HG03025 (cell line): ENCODE measurements around the gene RNU1-1.
"Not testable (repeated sequence)": the region's sequence is repeated elsewhere in the genome, so short reads cannot be mapped to it uniquely, and the experiment has no call there.

ENCODE experiments used
- ATAC-seq: cut with Tn5 transposase; IDR thresholded peaks from one replicate; pipeline ENCODE4 v1.9.1; 2021; ENCODE audit warnings: mild to moderate bottlenecking, moderate library complexity; ENCODE audit not compliant: unreplicated experiment, low FRiP score

RNU1-1 gene

DNA sequence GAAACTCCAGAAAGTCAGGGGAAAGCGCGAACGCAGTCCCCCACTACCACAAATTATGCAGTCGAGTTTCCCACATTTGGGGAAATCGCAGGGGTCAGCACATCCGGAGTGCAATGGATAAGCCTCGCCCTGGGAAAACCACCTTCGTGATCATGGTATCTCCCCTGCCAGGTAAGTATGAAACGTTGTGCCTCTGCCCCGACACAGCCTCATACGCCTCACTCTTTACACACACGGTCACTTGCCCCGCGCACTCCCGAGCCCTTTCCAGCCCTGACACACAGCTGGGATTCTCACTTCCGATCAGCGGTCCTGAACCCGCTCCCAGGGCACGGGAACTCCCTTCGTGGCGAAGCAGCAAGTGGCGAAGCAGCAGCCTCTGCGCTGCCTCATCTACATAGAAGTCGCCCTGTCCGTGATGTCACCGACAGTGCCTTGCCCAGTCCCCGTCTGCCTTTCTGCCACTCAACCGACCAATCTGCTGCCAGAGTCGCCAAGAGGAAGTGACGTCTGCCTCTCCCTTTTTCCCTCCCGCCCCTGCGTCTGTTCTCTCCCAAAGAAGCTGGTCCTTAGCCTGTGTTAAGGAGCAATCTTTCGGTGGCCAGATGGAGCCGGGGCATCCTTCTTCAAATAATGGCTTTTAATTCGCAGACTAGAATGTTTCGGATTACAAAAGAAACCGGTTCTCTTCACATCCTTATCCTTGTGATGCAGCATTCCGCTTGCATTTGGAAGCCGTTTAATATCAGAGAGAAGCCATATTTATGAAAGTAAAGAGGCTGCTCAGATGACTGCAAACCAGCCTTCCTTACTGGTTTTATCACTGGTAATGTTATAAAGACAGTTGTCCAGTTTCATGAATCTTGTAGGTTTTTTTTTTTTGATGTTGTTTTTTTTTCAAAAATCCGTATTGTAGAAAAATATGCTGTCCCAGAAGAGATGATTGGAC, at the start of gene RNU1-1:
Gene RNU1-1, minus strand, starts transcription at position 179 of the 949 bp plus-strand sequence.
- ATAC-seq = not testable (repeated sequence)

DNA sequence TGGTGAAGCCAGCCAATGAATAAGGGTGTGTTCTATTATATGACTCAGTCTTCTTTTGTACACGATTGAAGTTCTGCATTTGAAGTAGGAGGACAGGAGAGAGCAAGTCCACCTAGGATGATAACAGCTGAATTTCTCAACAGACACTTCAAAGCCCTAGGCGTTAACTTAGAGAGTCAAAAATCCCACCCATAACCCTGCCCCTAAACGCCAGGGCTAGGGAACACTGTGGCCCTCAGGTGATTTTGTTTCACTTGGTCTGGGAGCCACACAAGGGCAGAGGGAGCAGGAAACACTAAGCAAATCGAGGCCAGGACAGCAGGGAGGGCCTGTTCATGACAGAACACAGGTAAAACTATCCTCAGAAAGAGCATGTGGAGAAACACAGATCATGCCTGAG, 47.0 kb upstream of the RNU1-1 start:
- not testable (repeated sequence) for ATAC-seq

DNA sequence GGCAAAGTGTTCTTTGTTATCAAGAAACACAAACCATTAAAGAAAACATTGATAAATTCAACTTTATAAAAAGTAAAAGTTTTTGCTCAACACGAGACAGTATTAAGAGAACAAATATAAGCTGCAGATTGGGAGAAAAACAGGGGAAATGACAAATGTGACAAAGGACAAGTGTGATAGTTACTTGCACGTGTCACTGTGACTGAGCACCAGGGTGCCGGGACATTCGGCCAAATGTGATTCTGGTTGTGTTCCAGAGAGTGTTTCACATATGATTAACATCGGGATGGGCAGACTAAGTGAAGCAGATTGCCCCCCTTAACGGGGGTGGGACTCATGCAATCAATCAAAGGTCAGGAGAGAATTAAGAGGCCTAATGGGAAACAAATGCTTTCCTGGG, 46.4 kb upstream of the RNU1-1 start:
- not testable (repeated sequence) for ATAC-seq

DNA sequence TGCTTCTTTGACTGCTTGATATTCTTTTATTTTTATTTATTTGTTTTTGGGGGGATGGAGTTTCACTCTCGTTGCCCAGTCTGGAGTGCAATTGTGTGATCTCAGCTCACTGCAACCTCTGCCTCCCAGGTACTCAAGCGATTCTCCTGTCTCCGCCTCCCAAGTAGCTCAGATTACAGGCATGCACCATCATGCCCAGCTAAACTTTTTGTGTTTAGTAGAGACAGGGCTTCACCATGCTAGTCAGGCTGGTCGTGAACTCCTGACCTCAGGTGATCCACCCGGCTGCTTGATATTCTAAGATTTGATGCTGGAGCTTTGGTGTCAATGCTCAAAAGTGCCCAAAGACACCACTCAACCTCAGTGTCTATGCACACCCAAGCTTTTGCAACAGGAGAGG, 45.6 kb upstream of the RNU1-1 start:
- not testable (repeated sequence) for ATAC-seq

DNA sequence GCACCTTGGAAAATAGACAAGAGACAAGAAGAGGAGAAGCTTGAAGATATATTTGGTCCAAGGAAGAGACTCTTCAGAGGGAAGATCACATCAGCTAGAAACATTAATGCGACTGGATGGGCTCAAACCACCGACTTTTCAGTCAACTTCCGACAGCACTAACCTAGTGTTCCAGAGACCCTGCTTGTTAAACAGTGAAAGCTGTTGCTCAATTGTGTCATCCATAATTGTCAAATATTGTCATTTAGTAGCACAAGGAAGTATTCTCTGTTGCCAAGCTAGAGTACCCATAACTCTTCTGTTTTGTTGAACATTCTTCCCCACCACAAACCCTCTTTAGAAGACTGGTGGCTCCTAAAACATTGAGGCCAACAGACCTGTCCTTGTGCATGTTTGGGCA, 42.9 kb upstream of the RNU1-1 start:
- ATAC-seq = not testable (repeated sequence)

DNA sequence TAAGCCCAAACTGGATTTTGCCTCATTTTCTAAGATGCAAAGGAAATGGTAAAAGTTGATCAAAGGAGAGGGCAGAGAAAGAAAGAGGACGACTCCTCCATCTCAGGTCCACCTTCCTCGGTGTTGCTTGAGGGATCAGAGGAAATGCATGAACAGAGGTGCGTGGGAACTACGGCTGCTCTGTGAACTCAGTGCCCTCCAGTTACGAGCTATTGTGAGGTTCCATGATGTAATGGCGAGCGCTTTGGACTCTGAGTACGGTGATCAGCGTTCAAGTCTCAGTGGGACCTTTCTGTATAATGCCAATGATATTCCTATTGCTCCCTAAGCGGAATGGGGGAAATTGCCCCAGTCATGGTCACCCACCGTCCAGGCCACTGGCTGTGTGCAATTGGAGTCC, 39.2 kb upstream of the RNU1-1 start:
- not testable (repeated sequence) for ATAC-seq

DNA sequence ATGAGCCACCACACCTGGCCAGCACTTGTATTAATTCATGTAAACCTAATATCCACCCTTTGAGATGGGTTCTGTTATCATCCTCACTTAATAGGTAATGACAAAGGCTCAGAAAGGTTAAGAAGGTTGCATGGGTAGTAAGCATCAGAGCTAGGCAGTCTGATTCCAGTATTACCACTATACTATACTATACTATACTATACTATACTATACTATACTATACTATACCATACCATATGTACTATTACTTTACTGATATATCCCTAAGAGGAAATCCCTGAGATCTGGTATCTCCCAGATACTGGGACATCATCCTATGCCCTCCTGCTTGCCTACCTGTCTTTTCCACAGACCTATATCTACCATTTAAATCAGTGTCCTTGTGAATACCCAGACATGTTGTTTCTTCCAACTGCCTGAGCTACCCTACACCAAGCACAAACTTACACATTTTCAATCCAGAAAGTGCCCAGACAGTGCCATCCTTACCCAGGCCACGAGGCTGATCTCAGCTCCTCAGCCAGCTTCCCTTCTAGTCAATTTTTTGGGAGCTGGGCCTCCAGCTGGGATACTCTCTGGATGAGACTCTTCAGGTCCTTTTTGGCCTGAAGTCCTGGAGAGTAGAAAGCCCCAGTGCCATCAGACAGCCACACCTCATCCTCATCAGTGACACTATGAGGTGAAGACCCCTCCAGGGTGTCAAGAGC, 36.3 kb upstream of the RNU1-1 start:
- not testable (repeated sequence) for ATAC-seq

DNA sequence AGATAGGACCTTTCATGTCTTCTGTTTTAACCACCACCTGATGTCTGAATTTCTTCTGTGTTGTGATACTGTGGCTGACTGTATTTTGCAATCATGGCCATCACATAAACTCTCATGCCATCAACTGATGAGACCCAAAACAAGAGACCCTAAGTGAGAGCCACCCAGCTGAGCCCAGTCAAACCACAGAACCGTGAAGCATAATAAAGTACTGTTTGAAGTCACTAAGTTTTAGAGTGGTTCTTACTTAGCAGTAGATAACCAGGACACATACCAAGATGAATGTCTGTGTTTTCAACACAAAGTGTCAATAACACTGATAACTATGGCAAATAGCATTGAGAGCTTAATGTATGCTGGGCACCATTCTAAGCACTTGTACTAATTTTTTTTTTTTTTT, 35.5 kb upstream of the RNU1-1 start:
- not testable (repeated sequence) for ATAC-seq

DNA sequence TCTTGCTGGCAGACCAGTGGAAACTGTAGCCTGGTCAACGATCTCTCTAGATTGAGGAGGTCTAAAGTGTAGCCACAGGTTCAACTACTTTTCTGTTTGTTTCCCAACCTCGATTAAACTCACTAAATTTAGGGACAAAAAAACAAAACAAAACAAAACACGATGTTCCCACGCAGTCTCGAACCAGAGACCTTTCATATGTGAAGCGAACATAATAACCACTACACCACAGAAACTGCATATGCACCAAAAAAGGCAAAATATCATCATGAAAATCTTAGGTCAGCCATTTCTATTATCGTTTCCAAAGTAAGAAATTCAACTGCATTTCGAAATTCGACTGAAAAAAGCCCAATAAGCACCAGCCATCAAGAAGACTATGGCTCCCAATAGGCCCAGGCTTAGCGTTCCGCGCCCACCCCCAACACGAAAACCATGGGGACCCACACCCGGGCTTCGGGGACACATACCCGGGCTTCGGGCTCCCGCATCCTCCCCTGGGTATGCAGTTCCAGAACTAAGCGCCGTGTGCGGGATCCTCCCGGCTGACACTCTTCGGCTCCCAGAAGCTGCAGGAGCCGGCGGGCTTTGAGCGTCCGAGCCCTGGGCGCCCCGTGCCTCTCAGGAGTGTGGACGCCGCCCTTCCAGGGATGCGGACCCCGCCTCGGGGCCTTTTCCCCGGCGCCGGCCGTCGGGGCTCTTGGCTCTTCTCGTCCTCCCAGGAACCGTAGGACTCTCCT, 33.6 kb upstream of the RNU1-1 start:
- ATAC-seq = not testable (repeated sequence)

DNA sequence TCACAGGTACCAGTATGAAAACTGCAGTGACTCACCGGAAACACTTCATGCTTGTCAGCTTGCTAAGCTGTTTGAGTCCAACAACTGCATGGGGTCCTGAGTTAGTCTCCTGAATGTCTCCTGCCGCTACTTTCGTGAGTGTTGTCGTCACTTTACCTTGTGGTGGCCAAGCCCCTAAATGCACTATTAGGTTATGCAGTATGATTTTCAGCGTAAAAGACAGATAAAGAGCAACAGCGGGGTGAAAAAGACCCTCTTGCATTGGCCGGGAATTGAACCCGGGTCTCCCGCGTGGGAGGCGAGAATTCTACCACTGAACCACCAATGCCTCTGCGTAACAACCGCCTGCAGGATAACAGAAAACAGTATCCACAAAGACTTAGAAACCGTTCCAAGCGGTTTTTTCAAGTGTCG, 31.6 kb upstream of the RNU1-1 start:
- not testable (repeated sequence) for ATAC-seq

DNA sequence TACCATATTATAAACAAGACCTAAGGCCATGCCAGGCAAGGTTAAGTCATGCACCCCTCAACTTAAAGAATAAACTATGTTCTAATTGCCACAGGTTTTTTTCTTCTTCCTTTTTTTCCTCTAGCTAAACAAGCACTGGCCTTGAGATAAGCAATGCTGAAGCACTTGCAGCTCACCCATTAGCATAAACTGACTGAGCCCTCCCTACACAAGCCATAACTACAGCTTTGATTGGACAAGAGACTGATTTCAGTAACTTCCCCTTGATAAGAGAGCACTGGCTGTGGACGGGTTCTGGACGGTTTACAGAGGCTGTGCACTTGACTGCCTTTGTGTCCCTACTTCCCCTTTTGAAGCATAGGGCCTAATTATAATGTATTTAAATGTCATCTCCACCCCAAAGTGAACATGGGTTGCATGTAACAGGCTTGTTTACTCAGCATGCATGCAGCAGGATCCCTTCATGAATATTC, 26.4 kb upstream of the RNU1-1 start:
- not testable (repeated sequence) for ATAC-seq

DNA sequence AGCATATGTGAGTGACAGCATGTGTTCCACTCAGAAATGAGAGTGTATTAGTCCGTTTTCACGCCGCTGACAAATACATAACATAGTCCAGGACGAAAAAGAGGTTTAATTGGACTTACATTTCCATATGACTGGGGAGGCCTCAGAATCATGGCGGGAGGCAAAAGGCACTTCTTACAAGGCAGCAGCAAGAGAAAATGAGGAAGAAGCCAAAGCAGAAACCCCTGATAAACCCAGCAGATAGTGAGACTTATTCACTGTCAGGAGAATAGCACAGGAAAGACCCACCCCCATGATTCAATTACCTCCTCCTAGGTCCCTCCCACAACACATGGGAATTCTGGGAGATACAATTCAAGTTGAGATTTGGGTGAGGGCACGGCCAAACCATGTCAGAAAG, 23.4 kb upstream of the RNU1-1 start:
- ATAC-seq = not testable (repeated sequence)

DNA sequence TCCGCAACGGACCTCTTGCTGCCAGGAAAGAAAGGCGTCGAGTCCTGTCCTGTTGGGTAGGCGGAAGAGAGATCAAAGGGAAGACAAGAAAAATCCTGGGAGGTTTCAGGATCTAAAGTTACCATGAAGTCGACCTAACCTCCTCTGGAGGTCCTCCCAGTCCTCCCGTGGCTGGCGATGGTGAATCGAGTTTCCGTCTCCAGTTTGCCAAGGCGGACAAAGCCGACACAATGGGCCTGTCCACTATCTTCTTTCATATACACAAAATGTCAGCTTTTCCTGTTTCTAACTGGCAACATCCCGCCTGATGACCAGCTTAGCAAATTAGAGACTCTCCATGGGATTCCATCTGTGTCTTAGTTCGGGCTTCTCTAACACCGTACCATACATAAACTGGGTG, 22.7 kb upstream of the RNU1-1 start:
- not testable (repeated sequence) for ATAC-seq

DNA sequence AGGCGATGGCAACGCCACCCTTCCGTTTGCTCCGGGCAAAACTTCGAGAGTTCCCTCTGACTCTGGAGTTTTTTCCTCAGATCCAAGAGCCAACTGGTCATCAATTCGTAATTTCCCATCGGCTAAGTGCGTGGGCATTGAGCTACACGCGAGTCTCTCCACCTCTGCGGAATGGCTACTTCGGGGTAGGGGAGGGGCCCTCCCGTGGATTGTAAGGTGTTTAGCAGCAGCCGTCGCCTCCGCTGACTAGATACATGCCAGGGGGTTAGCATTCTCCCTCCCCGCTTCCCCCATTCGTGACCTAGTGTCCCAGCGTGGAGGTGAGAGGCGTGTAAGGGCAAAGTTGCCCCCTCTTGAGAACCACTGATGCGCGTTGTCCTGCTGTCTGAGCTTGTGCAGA, 21.8 kb upstream of the RNU1-1 start:
- not testable (repeated sequence) for ATAC-seq

DNA sequence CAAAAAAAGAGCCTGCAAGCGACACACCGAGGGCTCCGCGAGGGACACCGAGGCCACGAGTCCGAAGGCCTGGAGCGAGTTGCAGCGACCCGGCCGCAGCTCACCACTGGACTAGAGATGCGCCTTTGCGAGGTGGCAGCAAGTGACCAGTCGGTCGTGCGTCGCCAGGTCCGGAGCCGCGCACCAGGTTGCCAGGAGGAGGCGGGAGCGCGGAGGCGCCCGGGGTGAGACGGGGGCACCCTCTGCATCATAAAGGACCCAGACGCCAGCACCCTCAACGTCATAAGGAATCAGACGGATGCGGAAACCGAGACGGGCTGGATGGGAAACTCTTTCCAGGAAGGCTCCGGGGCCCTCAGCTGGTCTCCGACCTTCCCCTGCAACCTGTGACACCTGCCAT, 21.4 kb upstream of the RNU1-1 start:
- not testable (repeated sequence) for ATAC-seq

DNA sequence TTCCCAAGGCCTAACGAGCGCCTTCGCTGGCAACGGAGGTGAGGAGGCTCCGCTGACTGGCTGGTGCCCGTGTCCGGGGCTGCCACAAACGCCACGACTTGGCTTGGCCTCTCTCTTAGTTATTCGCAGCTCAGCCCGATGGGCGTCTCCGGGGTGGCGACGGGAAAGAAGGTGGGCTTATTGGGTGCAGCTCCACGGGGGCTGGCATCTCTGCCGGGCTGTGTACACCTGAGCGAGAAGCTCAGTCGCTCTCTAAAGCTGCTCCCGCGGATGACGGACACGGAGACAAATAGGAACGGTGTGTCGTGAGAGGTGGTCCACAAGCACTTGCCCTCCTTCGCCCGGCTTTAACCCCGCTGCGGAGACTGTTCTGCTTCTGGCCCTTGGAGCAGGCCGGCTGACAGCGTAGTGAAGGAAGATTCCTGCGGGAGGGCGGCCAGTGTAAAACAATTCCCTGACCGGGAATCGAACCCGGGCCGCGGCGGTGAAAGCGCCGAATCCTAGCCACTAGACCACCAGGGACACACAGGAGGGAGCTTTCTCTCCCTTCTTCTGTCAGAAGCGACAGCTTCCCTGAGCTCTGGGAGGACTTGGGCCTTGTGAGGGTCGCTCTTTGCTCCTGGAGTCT, 20.9 kb upstream of the RNU1-1 start:
- ATAC-seq = not testable (repeated sequence)

DNA sequence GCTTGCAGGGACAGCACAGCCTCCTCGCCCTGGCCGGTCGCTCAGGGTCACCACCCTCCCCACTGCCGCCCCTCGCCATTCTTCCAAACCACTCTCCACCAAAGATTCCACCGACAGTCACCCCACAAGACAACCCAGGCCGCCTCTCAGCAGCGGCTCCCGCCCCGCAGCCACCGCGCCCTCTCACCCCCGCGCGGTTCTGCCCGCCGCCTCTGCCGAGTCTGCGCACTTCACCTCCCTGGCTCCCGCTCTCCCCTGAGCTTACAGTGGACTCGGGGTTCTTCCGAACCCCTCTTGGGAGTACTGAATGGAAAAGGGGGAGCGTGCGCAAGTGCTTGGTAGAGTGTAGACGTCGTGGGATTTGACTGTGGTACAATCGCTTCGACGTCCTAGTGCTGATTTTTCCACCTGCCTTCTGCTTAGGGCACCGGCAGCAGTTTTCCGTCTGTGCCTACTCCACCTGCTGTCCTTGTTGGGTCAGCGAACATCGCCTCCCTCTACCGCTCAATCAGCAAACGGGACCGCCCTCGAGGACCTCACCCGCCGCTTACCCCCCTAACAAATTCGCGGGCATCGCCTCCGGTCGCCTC, 20.2 kb upstream of the RNU1-1 start:
- ATAC-seq = not testable (repeated sequence)

DNA sequence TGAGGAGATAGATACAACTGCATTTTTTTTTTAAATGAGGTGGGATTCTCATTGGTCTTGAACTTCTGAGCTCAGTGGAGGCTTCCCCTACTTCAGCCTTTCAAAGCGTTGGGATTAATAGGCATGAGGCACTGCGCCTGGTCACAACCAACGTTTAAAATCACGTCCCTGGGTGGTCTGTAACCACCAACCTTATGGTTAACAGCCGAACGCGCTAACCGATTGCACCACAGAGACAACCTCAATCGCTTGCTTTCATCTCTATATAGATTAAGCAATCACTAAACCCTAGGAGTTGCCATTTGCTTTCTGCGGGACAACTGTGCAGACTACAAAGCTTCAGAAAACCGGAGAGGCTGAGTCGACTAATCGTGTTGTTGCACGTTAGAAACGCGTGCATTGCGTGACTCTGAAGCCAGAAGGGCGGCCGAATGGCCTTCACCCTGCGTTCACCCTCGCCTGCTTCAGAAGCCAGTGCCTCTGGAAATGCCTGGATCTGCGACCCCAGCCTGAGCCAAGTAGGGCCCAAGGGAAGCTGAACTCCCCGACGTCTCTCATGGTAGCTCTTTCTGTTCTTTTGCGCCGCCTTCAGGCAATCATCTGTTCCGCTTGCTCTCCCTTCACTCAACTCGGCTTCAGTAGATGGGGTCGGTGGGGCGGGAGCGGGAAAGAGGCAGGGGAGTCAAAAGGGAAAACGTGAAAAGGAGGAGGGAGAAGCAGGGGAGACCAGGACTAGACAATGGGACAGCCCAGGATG, 18.3 kb upstream of the RNU1-1 start:
- not testable (repeated sequence) for ATAC-seq

DNA sequence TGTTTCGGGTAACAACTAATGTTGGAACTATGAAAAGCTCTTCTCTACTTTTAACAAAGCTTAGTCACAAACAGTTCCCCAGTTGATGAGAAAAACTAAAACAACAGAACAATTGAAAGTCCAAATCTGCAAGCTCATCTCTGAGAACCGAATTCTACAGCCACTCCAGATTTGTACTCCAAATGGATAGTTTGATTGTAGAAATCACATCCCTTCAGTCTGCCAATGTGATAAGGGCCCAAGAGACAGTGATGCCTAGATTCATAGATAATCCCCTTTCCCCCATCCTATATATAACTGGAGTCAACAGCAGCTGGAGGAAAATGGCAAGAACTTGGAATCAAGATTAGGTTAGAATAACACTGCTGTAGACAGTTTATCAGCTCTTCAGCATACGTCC, 14.3 kb upstream of the RNU1-1 start:
- not testable (repeated sequence) for ATAC-seq
